Endothelial cell of umbilical vein (primary cell): ENCODE measurements around the gene LRRC59. TPM values are rescaled to one million over a fixed set of nuclear protein-coding genes. Genes with fewer than 3 reads are reported as not detected.

Source experiments
- BruUV-seq: library from RNA; stranded (reverse); fragments of 400-500 nt; replicated peaks from 2 replicates; lab custom pipeline; 2021; lab: Mats Ljungman, UMichigan
- CTCF ChIA-PET: fragments of 300-600, 350-600 bp; sonication (Branson Sonifier 250); formaldehyde crosslinking; loops from one replicate; lab custom pipeline; 2021; ENCODE audit warnings: antibody characterized with exemption, inconsistent platforms; lab: Charles Lee
- POLR2A ChIA-PET: fragments of 300-600, 350-600 bp; sonication (Branson Sonifier 250); formaldehyde crosslinking; loops from one replicate; lab custom pipeline; 2021; ENCODE audit warnings: antibody characterized with exemption, inconsistent platforms; lab: Charles Lee
- DNase-seq: peaks from one replicate; pipeline ENCODE4 v3.0.0-alpha.2; 2011; ENCODE audit warnings: low read depth, low spot score
- FAIRE-seq: peaks from 2 replicates; lab custom pipeline; 2011; peaks lifted over from hg19 to GRCh38; lab: Jason Lieb, UNC
- H2AFZ ChIP-seq: 2 replicates; pipeline ENCODE4 v1.6.0; 2012; ENCODE audit warnings: low read depth, low read length, control low read depth, inconsistent platforms
- H3K27ac ChIP-seq: 2 replicates; pipeline ENCODE4 v1.5.1; 2011; ENCODE audit warnings: low read depth, mild to moderate bottlenecking, control low read depth, low read length, moderate library complexity; ENCODE audit not compliant: insufficient read depth
- H3K27me3 ChIP-seq, 2 experiments: 2 replicates each; pipeline versions ENCODE4 v1.6.0 to v1.6.1; 2011; ENCODE audit warnings: low read length in 2 of 2, mixed read lengths in 1 of 2; ENCODE audit not compliant: control insufficient read depth in 2 of 2, insufficient read depth in 2 of 2
- H3K36me3 ChIP-seq, 2 experiments: 2 replicates in 1 of 2; 3 replicates in 1 of 2; pipeline ENCODE4 v1.5.1; 2011; ENCODE audit warnings: low read length in 2 of 2, mild to moderate bottlenecking in 1 of 2, moderate library complexity in 1 of 2; ENCODE audit not compliant: control insufficient read depth in 2 of 2, insufficient read depth in 2 of 2; ENCODE audit errors: extremely low read depth in 1 of 2
- H3K4me1 ChIP-seq: 3 replicates; pipeline ENCODE4 v1.5.1; 2011; ENCODE audit warnings: mild to moderate bottlenecking, low read length; ENCODE audit not compliant: control insufficient read depth, insufficient read depth; ENCODE audit errors: extremely low read depth
- H3K4me2 ChIP-seq: 2 replicates; pipeline ENCODE4 v1.6.1; 2011; ENCODE audit warnings: low read length, control low read depth, mixed read lengths; ENCODE audit not compliant: insufficient read depth
- H3K4me3 ChIP-seq, 3 experiments: fragments of 200-600 bp in 1 of 3; sonication (generic), shearing (Covaris generic) in 1 of 3; replicated peaks in 1 of 3; 2 replicates each; pipeline ENCODE4 v1.5.1; 2011 to 2016; ENCODE audit warnings: control low read depth in 3 of 3, low read length in 3 of 3, mild to moderate bottlenecking in 2 of 3, inconsistent platforms in 1 of 3, low read depth in 1 of 3, moderate library complexity in 1 of 3; ENCODE audit not compliant: insufficient read depth in 1 of 3
- H3K79me2 ChIP-seq: 2 replicates; pipeline ENCODE4 v1.6.0; 2012; ENCODE audit warnings: low read length, inconsistent platforms; ENCODE audit not compliant: control insufficient read depth, insufficient read depth
- H3K9ac ChIP-seq: replicated peaks from 2 replicates; pipeline ENCODE3; 2011; ENCODE audit warnings: low read length, control low read depth; ENCODE audit not compliant: insufficient read depth; ENCODE audit errors: extremely low read depth
- H3K9me1 ChIP-seq: replicated peaks from 3 replicates; pipeline ENCODE4 v1.6.0; 2011; ENCODE audit warnings: mild to moderate bottlenecking, low read length; ENCODE audit not compliant: control insufficient read depth, insufficient read depth; ENCODE audit errors: extremely low read depth
- H3K9me3 ChIP-seq: replicated peaks from 2 replicates; pipeline ENCODE4 v1.5.1; 2012; ENCODE audit warnings: low read length, inconsistent platforms; ENCODE audit not compliant: control insufficient read depth, insufficient read depth
- H4K20me1 ChIP-seq: replicated peaks from 2 replicates; pipeline ENCODE3; 2011; ENCODE audit warnings: mild to moderate bottlenecking, low read length; ENCODE audit not compliant: control insufficient read depth, insufficient read depth; ENCODE audit errors: extremely low read depth
- CTCF ChIP-seq, 2 donors: IDR thresholded peaks; 1 replicate in 1 of 2; 2 replicates in 1 of 2; pipeline ENCODE4 v1.5.1; 2011; ENCODE audit warnings: low read length in 2 of 2, mild to moderate bottlenecking in 2 of 2, moderate library complexity in 2 of 2, control low read depth in 1 of 2, inconsistent platforms in 1 of 2, low read depth in 1 of 2; ENCODE audit not compliant: insufficient read depth in 1 of 2; ENCODE audit errors: extremely low read depth in 1 of 2
- FOS ChIP-seq: IDR thresholded peaks from 2 replicates; pipeline ENCODE4 v1.6.1; 2011; ENCODE audit warnings: mild to moderate bottlenecking, low read length, moderate library complexity, borderline replicate concordance; ENCODE audit not compliant: insufficient read depth
- MAX ChIP-seq: IDR thresholded peaks from 2 replicates; pipeline ENCODE4 v1.6.1; 2011; ENCODE audit not compliant: insufficient read depth, insufficient read length
- POLR2A ChIP-seq: IDR thresholded peaks from 2 replicates; pipeline ENCODE4 v1.6.1; 2012; ENCODE audit warnings: low read depth, mild to moderate bottlenecking, control low read depth, low read length
- POLR2AphosphoS5 ChIP-seq: IDR thresholded peaks from 2 replicates; pipeline ENCODE4 v1.6.1; 2012; ENCODE audit warnings: low read depth, mild to moderate bottlenecking, control low read depth, low read length, moderate library complexity; ENCODE audit not compliant: insufficient read depth
- dilution Hi-C: fragments of 300-500 bp; cut with MboI; formaldehyde crosslinking; loops from one replicate; pipeline ENCODE4 v1.15.0; 2019; ENCODE audit warnings: low sequenced_read_pairs; ENCODE audit not compliant: extremely low pct_ligation_motif_present
- intact Hi-C: fragments of 100-400 bp; cut with micrococcal nuclease; formaldehyde crosslinking; loops from one replicate; pipeline ENCODE4 v1.10.0; 2022
- polyA plus RNA-seq, 4 experiments: library from polyadenylated mRNA; depleted of rRNA in 3 of 4; stranded (reverse) in 3 of 4; unstranded in 1 of 4; fragments of >200 nt; gene quantifications; 2 replicates each; pipeline versions ENCODE4 v1.2.1 to v1.2.3, GENCODE V29; 2011 to 2012; ENCODE audit warnings: missing spikeins in 1 of 4
- total RNA-seq: library from RNA; stranded (reverse); gene quantifications from 2 replicates; pipeline ENCODE4 v1.2.3, GENCODE V29; 2021

Gene LRRC59
- total and polyA plus RNA-seq, 2 donors (not counting 3 experiments of a cell fraction or from before 2014, with no cell fraction given): 93.9 to 183 TPM

DNA sequence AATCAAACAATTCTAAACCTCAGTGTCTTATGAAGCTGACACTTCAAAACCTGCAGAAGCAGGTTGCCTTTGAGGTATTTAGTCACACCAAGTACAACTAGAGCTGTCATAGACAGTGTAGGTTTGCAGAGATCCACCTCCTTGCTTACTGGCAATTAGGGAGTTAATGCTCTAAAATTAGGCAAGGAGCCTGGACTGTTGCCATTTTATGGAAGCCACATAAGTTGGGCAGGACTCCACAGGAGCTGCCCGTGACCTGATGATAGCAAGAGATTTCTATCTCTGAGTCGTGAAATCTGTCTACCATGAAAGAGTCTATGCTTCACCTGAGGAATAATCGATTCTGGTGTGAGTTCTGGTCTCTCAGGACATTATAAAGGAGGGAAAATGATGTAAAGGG lies 15.4 kb downstream of the LRRC59 start:
- H3K27me3 ChIP-seq: no peaks in the 10 kb centered on the region
- peaks cover 2% of the 10 kb centered on the region for H4K20me1 ChIP-seq
- no peak overlapping the region for H3K4me3 ChIP-seq
- no peaks in the 10 kb centered on the region for H3K4me1 ChIP-seq
- no peaks in the 10 kb centered on the region for H3K9me1 ChIP-seq
- FAIRE-seq (no peak), DNase-seq (no peak)
- H3K27ac ChIP-seq: no peak overlapping the region
- dilution Hi-C loops: no loop called here
- no peak overlapping the region for H3K4me2 ChIP-seq
- ChIA-PET POLR2A (no interaction called here), CTCF (interaction anchor here (1.1 to 1.3 kb wide), 5 partner anchors 12 to 97 kb away, joined by 3 to 7 read pairs (median 3); partner anchors contain the start of gene LRRC59)
- H3K36me3 ChIP-seq: peaks cover 21 to 43% of the 10 kb centered on the region in 2 experiments
- TF ChIP-seq POLR2AphosphoS5 (no peak), FOS (no peak), POLR2A (no peak), MAX (no peak), CTCF (IDR thresholded peaks at IDR 0.05; ENCODE audit: extremely low read depth in 1 of 2, insufficient read depth in 1 of 2, low read depth in 1 of 2, low read length in 2 of 2) (no peak)
- intact Hi-C loops: no loop called here
- BruUV-seq: no TSS peak
- no peaks in the 10 kb centered on the region for H3K9me3 ChIP-seq
- H3K9ac ChIP-seq: no peak overlapping the region
- H2AFZ ChIP-seq: no peak overlapping the region
- no peaks in the 10 kb centered on the region for H3K79me2 ChIP-seq
